ENCODE results near the gene FAM114A2.

DNA sequence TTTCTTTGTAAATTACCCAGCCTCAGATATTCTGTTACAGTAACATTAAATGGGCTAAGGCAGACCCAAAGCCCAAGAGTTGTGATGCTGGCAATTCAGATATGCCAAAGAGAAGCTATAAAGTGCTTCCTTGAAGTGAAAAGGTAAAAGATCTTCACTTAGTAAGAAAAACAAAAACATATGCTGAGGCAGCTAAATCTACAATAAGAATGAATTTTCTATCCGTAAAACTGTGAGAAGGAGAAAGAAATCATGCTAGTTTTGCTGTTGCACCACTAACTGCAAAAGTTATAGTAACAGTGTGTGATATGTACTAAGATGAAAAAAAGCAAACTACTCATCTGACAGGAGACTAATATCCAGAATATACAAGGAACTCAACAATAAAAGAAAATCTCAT lies 39.9 kb downstream of the FAM114A2 start:
- TF ChIP-seq, protein P1, sequence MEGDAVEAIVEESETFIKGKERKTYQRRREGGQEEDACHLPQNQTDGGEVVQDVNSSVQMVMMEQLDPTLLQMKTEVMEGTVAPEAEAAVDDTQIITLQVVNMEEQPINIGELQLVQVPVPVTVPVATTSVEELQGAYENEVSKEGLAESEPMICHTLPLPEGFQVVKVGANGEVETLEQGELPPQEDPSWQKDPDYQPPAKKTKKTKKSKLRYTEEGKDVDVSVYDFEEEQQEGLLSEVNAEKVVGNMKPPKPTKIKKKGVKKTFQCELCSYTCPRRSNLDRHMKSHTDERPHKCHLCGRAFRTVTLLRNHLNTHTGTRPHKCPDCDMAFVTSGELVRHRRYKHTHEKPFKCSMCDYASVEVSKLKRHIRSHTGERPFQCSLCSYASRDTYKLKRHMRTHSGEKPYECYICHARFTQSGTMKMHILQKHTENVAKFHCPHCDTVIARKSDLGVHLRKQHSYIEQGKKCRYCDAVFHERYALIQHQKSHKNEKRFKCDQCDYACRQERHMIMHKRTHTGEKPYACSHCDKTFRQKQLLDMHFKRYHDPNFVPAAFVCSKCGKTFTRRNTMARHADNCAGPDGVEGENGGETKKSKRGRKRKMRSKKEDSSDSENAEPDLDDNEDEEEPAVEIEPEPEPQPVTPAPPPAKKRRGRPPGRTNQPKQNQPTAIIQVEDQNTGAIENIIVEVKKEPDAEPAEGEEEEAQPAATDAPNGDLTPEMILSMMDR (IDR thresholded peaks at IDR 0.05; ENCODE audit: low read depth, low read length, missing input control), result no peak
- TF ChIP-seq TAF1 (conservative IDR thresholded peaks at IDR 0.05) (no peak), JUND (IDR thresholded peaks at IDR 0.05) (no peak), ZBTB33 (IDR thresholded peaks at IDR 0.05) (no peak), YY1 (IDR thresholded peaks at IDR 0.05) (no peak), GABPA (IDR thresholded peaks at IDR 0.05 in 1 of 2, conservative IDR thresholded peaks at IDR 0.05 in 1 of 2) (no peak), SP1 (IDR thresholded peaks at IDR 0.05) (no peak)
- TF ChIP-seq, protein P2, sequence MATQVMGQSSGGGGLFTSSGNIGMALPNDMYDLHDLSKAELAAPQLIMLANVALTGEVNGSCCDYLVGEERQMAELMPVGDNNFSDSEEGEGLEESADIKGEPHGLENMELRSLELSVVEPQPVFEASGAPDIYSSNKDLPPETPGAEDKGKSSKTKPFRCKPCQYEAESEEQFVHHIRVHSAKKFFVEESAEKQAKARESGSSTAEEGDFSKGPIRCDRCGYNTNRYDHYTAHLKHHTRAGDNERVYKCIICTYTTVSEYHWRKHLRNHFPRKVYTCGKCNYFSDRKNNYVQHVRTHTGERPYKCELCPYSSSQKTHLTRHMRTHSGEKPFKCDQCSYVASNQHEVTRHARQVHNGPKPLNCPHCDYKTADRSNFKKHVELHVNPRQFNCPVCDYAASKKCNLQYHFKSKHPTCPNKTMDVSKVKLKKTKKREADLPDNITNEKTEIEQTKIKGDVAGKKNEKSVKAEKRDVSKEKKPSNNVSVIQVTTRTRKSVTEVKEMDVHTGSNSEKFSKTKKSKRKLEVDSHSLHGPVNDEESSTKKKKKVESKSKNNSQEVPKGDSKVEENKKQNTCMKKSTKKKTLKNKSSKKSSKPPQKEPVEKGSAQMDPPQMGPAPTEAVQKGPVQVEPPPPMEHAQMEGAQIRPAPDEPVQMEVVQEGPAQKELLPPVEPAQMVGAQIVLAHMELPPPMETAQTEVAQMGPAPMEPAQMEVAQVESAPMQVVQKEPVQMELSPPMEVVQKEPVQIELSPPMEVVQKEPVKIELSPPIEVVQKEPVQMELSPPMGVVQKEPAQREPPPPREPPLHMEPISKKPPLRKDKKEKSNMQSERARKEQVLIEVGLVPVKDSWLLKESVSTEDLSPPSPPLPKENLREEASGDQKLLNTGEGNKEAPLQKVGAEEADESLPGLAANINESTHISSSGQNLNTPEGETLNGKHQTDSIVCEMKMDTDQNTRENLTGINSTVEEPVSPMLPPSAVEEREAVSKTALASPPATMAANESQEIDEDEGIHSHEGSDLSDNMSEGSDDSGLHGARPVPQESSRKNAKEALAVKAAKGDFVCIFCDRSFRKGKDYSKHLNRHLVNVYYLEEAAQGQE (IDR thresholded peaks at IDR 0.05), result no peak
- TF ChIP-seq, protein P3, sequence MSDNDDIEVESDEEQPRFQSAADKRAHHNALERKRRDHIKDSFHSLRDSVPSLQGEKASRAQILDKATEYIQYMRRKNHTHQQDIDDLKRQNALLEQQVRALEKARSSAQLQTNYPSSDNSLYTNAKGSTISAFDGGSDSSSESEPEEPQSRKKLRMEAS (IDR thresholded peaks at IDR 0.05), result no peak

Data from liver (tissue), 3 donors.